PC-9 (cell line): ENCODE data around the gene AMN1. TPM values are rescaled to one million over a fixed set of nuclear protein-coding genes. Genes with fewer than 3 reads are reported as not detected.

ENCODE experiments used
- BruUV-seq: library from RNA; stranded (reverse); fragments of 400-500 nt; replicated peaks from 2 replicates; lab custom pipeline; 2021; lab: Mats Ljungman, UMichigan
- CTCF ChIA-PET: fragments of 300-600 bp; sonication (Branson Sonifier 250); formaldehyde crosslinking; loops from one replicate; lab custom pipeline; 2022; ENCODE audit warnings: antibody characterized with exemption; lab: Charles Lee
- POLR2A ChIA-PET: fragments of 300-600 bp; sonication (Branson Sonifier 250); formaldehyde crosslinking; loops from one replicate; lab custom pipeline; 2022; ENCODE audit warnings: antibody characterized with exemption; ENCODE audit not compliant: unreplicated experiment; lab: Charles Lee
- DNase-seq, 2 experiments: peaks; one replicate each; pipeline versions ENCODE4 v3.0.0 to v3.0.0-alpha.2; 2015 to 2022; ENCODE audit warnings: mixed read lengths in 1 of 2
- H2AFZ ChIP-seq: fragments of 200-600 bp; sonication (generic); 2 replicates; pipeline ENCODE4 v1.8.1; 2017; ENCODE audit warnings: antibody characterized with exemption
- H3F3A ChIP-seq: fragments of 200-600 bp; sonication (generic); 2 replicates; pipeline ENCODE4 v1.8.1; 2017; ENCODE audit warnings: antibody characterized with exemption, mild to moderate bottlenecking, low read depth; ENCODE audit not compliant: insufficient read depth
- H3K27ac ChIP-seq: fragments of 200-600 bp; sonication (generic); 2 replicates; pipeline ENCODE4 v1.6.1; 2016; ENCODE audit warnings: mixed run types
- H3K27me3 ChIP-seq: fragments of 200-600 bp; sonication (generic); 2 replicates; pipeline ENCODE4 v1.6.1; 2016; ENCODE audit warnings: low read depth, mixed run types; ENCODE audit not compliant: insufficient read depth
- H3K36me3 ChIP-seq: fragments of 200-600 bp; sonication (generic); 2 replicates; pipeline ENCODE4 v1.6.1; 2016; ENCODE audit warnings: low read depth, mixed run types
- H3K4me1 ChIP-seq: fragments of 200-600 bp; sonication (generic); replicated peaks from 2 replicates; pipeline ENCODE4 v1.6.1; 2016; ENCODE audit warnings: mixed run types; ENCODE audit not compliant: insufficient read depth
- H3K4me2 ChIP-seq: fragments of 200-600 bp; sonication (generic); 2 replicates; pipeline ENCODE4 v1.6.1; 2017; ENCODE audit warnings: mixed run types
- H3K4me3 ChIP-seq: fragments of 200-600 bp; sonication (generic); 2 replicates; pipeline ENCODE4 v1.6.1; 2016; ENCODE audit warnings: mixed run types
- H3K79me2 ChIP-seq: fragments of 200-600 bp; sonication (generic); 2 replicates; pipeline ENCODE4 v1.6.1; 2017; ENCODE audit warnings: low read depth, mixed run types
- H3K9me2 ChIP-seq: fragments of 200-600 bp; sonication (generic); 2 replicates; pipeline ENCODE4 v1.8.1; 2017; ENCODE audit warnings: mild to moderate bottlenecking; ENCODE audit not compliant: insufficient read depth
- H3K9me3 ChIP-seq: fragments of 200-600 bp; sonication (generic); 2 replicates; pipeline ENCODE4 v1.8.1; 2016; ENCODE audit warnings: low read depth; ENCODE audit not compliant: insufficient read depth
- H4K20me1 ChIP-seq: fragments of 200-600 bp; sonication (generic); 2 replicates; pipeline ENCODE4 v1.8.1; 2017; ENCODE audit not compliant: insufficient read depth
- CTCF ChIP-seq: fragments of 200-600 bp; sonication (generic); conservative IDR thresholded peaks from 2 replicates; pipeline ENCODE4 v1.6.1; 2017; ENCODE audit warnings: mixed run types, antibody characterized with exemption, mild to moderate bottlenecking, moderate library complexity
- EZH2 ChIP-seq: fragments of 200-600 bp; sonication (generic); IDR thresholded peaks from 2 replicates; pipeline ENCODE4 v1.8.0; 2017; ENCODE audit warnings: antibody characterized with exemption, low read depth
- intact Hi-C: fragments of 100-400 bp; cut with micrococcal nuclease; formaldehyde crosslinking; loops from one replicate; pipeline ENCODE4 v1.10.0; 2022; ENCODE audit not compliant: unreplicated experiment
- total RNA-seq: library from RNA; stranded (reverse); gene quantifications from 2 replicates; pipeline ENCODE4 v1.2.3, GENCODE V29; 2021

The AMN1 gene
- total RNA-seq, 1 experiment from 2014 or later, result 7.4 TPM

- intact Hi-C loops, result loop anchor here (10.0 kb wide), 1 partner anchor 1152 kb away; the partner anchor contains the start of gene PKP2
- DNase-seq, result no peak
- no peaks in the 10 kb centered on the region for H4K20me1 ChIP-seq
- H3K36me3 ChIP-seq, result no peaks in the 10 kb centered on the region; the same call in 1 of the 2 replicates
- H3K79me2 ChIP-seq, result no peaks in the 10 kb centered on the region
- no peak overlapping the region for H2AFZ ChIP-seq
- H3K27ac ChIP-seq, result no peak overlapping the region
- POLR2A ChIA-PET, result interaction anchor here (0.7 kb wide), 2 partner anchors 8 to 525 kb away, joined by 3 to 4 read pairs; no protein-coding TSS in a partner anchor
- no peak overlapping the region for H3K4me3 ChIP-seq
- H3K27me3 ChIP-seq, result no peaks in the 10 kb centered on the region
- H3K4me1 ChIP-seq, result peaks cover 24% of the 10 kb centered on the region
- peaks cover 15% of the 10 kb centered on the region for H3F3A ChIP-seq
- TF ChIP-seq EZH2, result no peak
- TF ChIP-seq CTCF, result no peak
- no peak overlapping the region for H3K4me2 ChIP-seq
- no peaks in the 10 kb centered on the region for H3K9me2 ChIP-seq
- CTCF ChIA-PET, result no interaction called here
- peaks cover 19% of the 10 kb centered on the region for H3K9me3 ChIP-seq
- no TSS peak for BruUV-seq
Measured at GRCh38 chr12:31742891-31743290, 14.1 kb upstream of the AMN1 start.

- CTCF ChIA-PET, result interaction anchor here (0.5 kb wide), 1 partner anchor 24 kb away, joined by 4 read pairs; no protein-coding TSS in a partner anchor
- H4K20me1 ChIP-seq, result no peaks in the 10 kb centered on the region
- H3K4me3 ChIP-seq, result no peak overlapping the region
- H3K36me3 ChIP-seq, result no peaks in the 10 kb centered on the region; the same call in 1 of the 2 replicates
- BruUV-seq, result no TSS peak
- H3K9me3 ChIP-seq, result peaks cover 8% of the 10 kb centered on the region; the same call in 1 of the 2 replicates
- POLR2A ChIA-PET, result no interaction called here
- no peak overlapping the region for H3K4me2 ChIP-seq
- no peaks in the 10 kb centered on the region for H3K9me2 ChIP-seq
- no peak for TF ChIP-seq EZH2
- DNase-seq, result no peak
- H3K4me1 ChIP-seq, result peaks cover 15% of the 10 kb centered on the region
- no peaks in the 10 kb centered on the region for H3F3A ChIP-seq
- no peak overlapping the region for H3K27ac ChIP-seq
- H3K79me2 ChIP-seq, result no peaks in the 10 kb centered on the region
- H3K27me3 ChIP-seq, result no peaks in the 10 kb centered on the region
- intact Hi-C loops, result loop anchor here (10.0 kb wide), 1 partner anchor 1154 kb away; the partner anchor contains the start of gene PKP2
- H2AFZ ChIP-seq, result no peak overlapping the region
Measured at GRCh38 chr12:31740628-31741027, 11.8 kb upstream of the AMN1 start.

- H3K4me3 ChIP-seq, result no peak overlapping the region
- TF ChIP-seq CTCF, result no peak
- TF ChIP-seq EZH2, result no peak
- no TSS peak for BruUV-seq
- no peaks in the 10 kb centered on the region for H3K79me2 ChIP-seq
- H3F3A ChIP-seq, result peaks cover 20% of the 10 kb centered on the region
- H3K9me2 ChIP-seq, result no peaks in the 10 kb centered on the region
- H3K9me3 ChIP-seq, result peaks cover 7% of the 10 kb centered on the region
- ChIA-PET CTCF (interaction anchor here (0.6 kb wide), 1 partner anchor 22 kb away, joined by 3 read pairs; no protein-coding TSS in a partner anchor), POLR2A (interaction anchor here (0.6 kb wide), 1 partner anchor 153 kb away, joined by 5 read pairs; no protein-coding TSS in a partner anchor)
- no peak for DNase-seq
- no peaks in the 10 kb centered on the region for H4K20me1 ChIP-seq
- H2AFZ ChIP-seq, result no peak overlapping the region
- H3K36me3 ChIP-seq, result no peaks in the 10 kb centered on the region
- no peaks in the 10 kb centered on the region for H3K27me3 ChIP-seq
- no peak overlapping the region for H3K27ac ChIP-seq
- H3K4me1 ChIP-seq, result peaks cover 19% of the 10 kb centered on the region
- H3K4me2 ChIP-seq, result no peak overlapping the region
- intact Hi-C loops, result no loop called here
Measured at GRCh38 chr12:31737763-31738162, 8.9 kb upstream of the AMN1 start.
